ENCODE results near the gene GOLPH3. TPM values are rescaled to one million over a fixed set of nuclear protein-coding genes. Genes with fewer than 3 reads are reported as not detected.

Gene GOLPH3
- total and polyA plus RNA-seq, 4 donors, result 64.1 to 116 (median 68.5) TPM

DNA sequence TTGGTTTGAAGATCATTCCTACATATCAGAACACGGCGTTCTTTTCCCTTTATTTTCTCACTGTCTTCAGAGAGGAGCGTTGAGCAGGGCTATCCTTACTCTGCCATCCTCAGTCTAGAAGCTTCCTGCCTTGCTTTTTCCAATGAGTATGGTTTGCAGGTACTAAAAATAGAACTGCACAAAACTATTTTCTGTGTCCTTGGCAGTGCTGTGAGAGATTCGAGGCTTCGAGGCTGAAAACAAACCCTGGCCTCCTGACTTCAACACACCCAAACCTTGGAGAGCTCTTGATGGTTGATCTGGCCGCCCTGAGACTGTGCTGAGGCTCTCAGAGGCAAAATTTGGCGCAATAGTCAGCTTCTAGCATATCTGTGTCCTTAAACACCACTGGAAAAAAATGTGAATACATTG lies 78.9 kb downstream of the GOLPH3 start (continued):
- no peak for TF ChIP-seq JUND (IDR thresholded peaks at IDR 0.05)
- no peak for TF ChIP-seq EGR1 (IDR thresholded peaks at IDR 0.05; ENCODE audit: low read depth in 2 of 2)
- TF ChIP-seq, protein P1, sequence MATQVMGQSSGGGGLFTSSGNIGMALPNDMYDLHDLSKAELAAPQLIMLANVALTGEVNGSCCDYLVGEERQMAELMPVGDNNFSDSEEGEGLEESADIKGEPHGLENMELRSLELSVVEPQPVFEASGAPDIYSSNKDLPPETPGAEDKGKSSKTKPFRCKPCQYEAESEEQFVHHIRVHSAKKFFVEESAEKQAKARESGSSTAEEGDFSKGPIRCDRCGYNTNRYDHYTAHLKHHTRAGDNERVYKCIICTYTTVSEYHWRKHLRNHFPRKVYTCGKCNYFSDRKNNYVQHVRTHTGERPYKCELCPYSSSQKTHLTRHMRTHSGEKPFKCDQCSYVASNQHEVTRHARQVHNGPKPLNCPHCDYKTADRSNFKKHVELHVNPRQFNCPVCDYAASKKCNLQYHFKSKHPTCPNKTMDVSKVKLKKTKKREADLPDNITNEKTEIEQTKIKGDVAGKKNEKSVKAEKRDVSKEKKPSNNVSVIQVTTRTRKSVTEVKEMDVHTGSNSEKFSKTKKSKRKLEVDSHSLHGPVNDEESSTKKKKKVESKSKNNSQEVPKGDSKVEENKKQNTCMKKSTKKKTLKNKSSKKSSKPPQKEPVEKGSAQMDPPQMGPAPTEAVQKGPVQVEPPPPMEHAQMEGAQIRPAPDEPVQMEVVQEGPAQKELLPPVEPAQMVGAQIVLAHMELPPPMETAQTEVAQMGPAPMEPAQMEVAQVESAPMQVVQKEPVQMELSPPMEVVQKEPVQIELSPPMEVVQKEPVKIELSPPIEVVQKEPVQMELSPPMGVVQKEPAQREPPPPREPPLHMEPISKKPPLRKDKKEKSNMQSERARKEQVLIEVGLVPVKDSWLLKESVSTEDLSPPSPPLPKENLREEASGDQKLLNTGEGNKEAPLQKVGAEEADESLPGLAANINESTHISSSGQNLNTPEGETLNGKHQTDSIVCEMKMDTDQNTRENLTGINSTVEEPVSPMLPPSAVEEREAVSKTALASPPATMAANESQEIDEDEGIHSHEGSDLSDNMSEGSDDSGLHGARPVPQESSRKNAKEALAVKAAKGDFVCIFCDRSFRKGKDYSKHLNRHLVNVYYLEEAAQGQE (IDR thresholded peaks at IDR 0.05), result no peak
- no peak for TF ChIP-seq TAF1 (conservative IDR thresholded peaks at IDR 0.05)
- TF ChIP-seq, protein P2, sequence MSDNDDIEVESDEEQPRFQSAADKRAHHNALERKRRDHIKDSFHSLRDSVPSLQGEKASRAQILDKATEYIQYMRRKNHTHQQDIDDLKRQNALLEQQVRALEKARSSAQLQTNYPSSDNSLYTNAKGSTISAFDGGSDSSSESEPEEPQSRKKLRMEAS (IDR thresholded peaks at IDR 0.05), result no peak

DNA sequence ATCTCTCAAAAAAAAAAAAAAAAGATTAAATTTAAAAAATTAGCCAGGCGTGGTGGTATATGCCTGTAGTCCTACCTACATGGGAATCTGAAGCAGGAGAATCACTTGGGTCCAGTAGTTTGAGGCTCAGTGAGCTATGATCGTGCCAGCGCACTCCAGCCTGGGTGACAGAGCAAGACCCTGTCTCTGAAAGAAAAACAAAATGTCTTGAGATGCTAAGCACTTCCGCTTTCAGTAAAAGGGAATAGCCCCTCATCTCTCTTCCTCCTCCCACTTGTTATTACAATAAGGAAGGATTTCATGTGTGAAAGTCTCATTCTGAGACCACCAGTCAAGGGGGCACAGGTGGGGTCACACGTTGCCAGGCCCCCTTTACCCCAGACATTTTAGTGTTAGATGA lies 79.4 kb downstream of the GOLPH3 start:
- peaks cover 0 to 3% (median 0%) of the 10 kb centered on the region in 4 donors for H3K4me1 ChIP-seq (ENCODE audit: control insufficient read depth in 4 of 4, insufficient read depth in 4 of 4, low read length in 3 of 4)
- H3K4me3 ChIP-seq (ENCODE audit: low read depth in 1 of 3, low read length in 3 of 3), result no peak overlapping the region
- no peak for DNase-seq (ENCODE audit: low spot score)
- H3K27ac ChIP-seq (ENCODE audit: low read depth in 1 of 2, low read length in 2 of 2), result no peak overlapping the region
- H3K9ac ChIP-seq (ENCODE audit: low read depth in 1 of 2, low read length in 2 of 2), result no peak overlapping the region
- WGBS, result 91% methylated on average over 5 of the region's 5 CpGs
- H3K27me3 ChIP-seq (ENCODE audit: control insufficient read depth in 4 of 4, insufficient read depth in 4 of 4, low read length in 3 of 4), result no peaks in the 10 kb centered on the region
- no peak for TF ChIP-seq FOXA1 (IDR thresholded peaks at IDR 0.05)
- no peak for TF ChIP-seq RXRA (IDR thresholded peaks at IDR 0.05)
- TF ChIP-seq SP1 (IDR thresholded peaks at IDR 0.05), result no peak
- no peak for TF ChIP-seq HNF4G (IDR thresholded peaks at IDR 0.05)
- TF ChIP-seq NR2F2 (IDR thresholded peaks at IDR 0.05), result no peak
- no peak for TF ChIP-seq TAF1 (conservative IDR thresholded peaks at IDR 0.05)
- no peak for TF ChIP-seq JUND (IDR thresholded peaks at IDR 0.05)
- TF ChIP-seq RAD21 (IDR thresholded peaks at IDR 0.05), result no peak
- TF ChIP-seq, protein P3, sequence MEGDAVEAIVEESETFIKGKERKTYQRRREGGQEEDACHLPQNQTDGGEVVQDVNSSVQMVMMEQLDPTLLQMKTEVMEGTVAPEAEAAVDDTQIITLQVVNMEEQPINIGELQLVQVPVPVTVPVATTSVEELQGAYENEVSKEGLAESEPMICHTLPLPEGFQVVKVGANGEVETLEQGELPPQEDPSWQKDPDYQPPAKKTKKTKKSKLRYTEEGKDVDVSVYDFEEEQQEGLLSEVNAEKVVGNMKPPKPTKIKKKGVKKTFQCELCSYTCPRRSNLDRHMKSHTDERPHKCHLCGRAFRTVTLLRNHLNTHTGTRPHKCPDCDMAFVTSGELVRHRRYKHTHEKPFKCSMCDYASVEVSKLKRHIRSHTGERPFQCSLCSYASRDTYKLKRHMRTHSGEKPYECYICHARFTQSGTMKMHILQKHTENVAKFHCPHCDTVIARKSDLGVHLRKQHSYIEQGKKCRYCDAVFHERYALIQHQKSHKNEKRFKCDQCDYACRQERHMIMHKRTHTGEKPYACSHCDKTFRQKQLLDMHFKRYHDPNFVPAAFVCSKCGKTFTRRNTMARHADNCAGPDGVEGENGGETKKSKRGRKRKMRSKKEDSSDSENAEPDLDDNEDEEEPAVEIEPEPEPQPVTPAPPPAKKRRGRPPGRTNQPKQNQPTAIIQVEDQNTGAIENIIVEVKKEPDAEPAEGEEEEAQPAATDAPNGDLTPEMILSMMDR (IDR thresholded peaks at IDR 0.05; ENCODE audit: low read depth, low read length, missing input control), result no peak
- TF ChIP-seq GABPA (IDR thresholded peaks at IDR 0.05 in 1 of 2, conservative IDR thresholded peaks at IDR 0.05 in 1 of 2), result no peak
- TF ChIP-seq, protein P4, sequence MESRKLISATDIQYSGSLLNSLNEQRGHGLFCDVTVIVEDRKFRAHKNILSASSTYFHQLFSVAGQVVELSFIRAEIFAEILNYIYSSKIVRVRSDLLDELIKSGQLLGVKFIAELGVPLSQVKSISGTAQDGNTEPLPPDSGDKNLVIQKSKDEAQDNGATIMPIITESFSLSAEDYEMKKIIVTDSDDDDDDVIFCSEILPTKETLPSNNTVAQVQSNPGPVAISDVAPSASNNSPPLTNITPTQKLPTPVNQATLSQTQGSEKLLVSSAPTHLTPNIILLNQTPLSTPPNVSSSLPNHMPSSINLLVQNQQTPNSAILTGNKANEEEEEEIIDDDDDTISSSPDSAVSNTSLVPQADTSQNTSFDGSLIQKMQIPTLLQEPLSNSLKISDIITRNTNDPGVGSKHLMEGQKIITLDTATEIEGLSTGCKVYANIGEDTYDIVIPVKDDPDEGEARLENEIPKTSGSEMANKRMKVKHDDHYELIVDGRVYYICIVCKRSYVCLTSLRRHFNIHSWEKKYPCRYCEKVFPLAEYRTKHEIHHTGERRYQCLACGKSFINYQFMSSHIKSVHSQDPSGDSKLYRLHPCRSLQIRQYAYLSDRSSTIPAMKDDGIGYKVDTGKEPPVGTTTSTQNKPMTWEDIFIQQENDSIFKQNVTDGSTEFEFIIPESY (IDR thresholded peaks at IDR 0.05), result no peak
- TF ChIP-seq, protein P1 (IDR thresholded peaks at IDR 0.05), result no peak
- TF ChIP-seq, protein P5, sequence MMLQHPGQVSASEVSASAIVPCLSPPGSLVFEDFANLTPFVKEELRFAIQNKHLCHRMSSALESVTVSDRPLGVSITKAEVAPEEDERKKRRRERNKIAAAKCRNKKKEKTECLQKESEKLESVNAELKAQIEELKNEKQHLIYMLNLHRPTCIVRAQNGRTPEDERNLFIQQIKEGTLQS (IDR thresholded peaks at IDR 0.05), result no peak
- TF ChIP-seq FOXA2 (IDR thresholded peaks at IDR 0.05), result no peak
- no peak for TF ChIP-seq EGR1 (IDR thresholded peaks at IDR 0.05; ENCODE audit: low read depth in 2 of 2)
- no peak for TF ChIP-seq YY1 (IDR thresholded peaks at IDR 0.05)
- no peak for TF ChIP-seq HNF4A (conservative IDR thresholded peaks at IDR 0.05)
- TF ChIP-seq, protein P2 (IDR thresholded peaks at IDR 0.05), result no peak
- H3K9me3 ChIP-seq (ENCODE audit: control insufficient read depth in 4 of 4, low read length in 3 of 4), result no peaks in the 10 kb centered on the region
- H3K36me3 ChIP-seq (ENCODE audit: control insufficient read depth in 4 of 4, insufficient read depth in 3 of 4, low read depth in 1 of 4, low read length in 3 of 4), result peaks cover 0 to 5% (median 3%) of the 10 kb centered on the region in 4 donors
